ENCODE measurements around the gene PDE6C. TPM values are rescaled to one million over a fixed set of nuclear protein-coding genes. Genes with fewer than 3 reads are reported as not detected.

PDE6C gene
- total and polyA plus RNA-seq, 8 donors = not detected

- Histone ChIP-seq H3K27me3 (no peaks in the 10 kb centered on the region), H3K27ac (no peak overlapping the region), H3K36me3 (peaks cover 17 to 83% (median 81%) of the 10 kb centered on the region in 4 donors), H3K4me1 (peaks cover 0 to 7% (median 2%) of the 10 kb centered on the region in 4 donors), H3K4me3 (no peak overlapping the region), H3K9me3 (no peaks in the 10 kb centered on the region)
- WGBS, 5 donors = 74 to 89% (median 84%) methylated on average over 2 of the region's 2 CpGs
- intact Hi-C loops (cut with DNase I; ENCODE audit: low total_unique reads) = no loop called here
- no peak for TF ChIP-seq EP300 (IDR thresholded peaks at IDR 0.05)
- no peak for TF ChIP-seq CTCF (IDR thresholded peaks at IDR 0.05)
- TF ChIP-seq POLR2A (IDR thresholded peaks at IDR 0.05) = no peak
- no peak for TF ChIP-seq POLR2AphosphoS5 (IDR thresholded peaks at IDR 0.05)
- DNase-seq = no peak
Observed at GRCh38 chr10:93672890-93673289, 60.6 kb downstream of the PDE6C start.

- Histone ChIP-seq H3K4me3 (no peak overlapping the region), H3K36me3 (peaks cover 8 to 83% (median 81%) of the 10 kb centered on the region in 4 donors), H3K27ac (no peak overlapping the region), H3K4me1 (peaks cover 0 to 7% (median 2%) of the 10 kb centered on the region in 4 donors), H3K27me3 (no peaks in the 10 kb centered on the region), H3K9me3 (no peaks in the 10 kb centered on the region)
- no peak for DNase-seq
- TF ChIP-seq POLR2AphosphoS5 (IDR thresholded peaks at IDR 0.05) = no peak
- TF ChIP-seq CTCF (IDR thresholded peaks at IDR 0.05) = no peak
- TF ChIP-seq POLR2A (IDR thresholded peaks at IDR 0.05) = no peak
- TF ChIP-seq EP300 (IDR thresholded peaks at IDR 0.05) = no peak
- intact Hi-C loops (cut with DNase I; ENCODE audit: low total_unique reads) = no loop called here
- 76 to 88% (median 82%) methylated on average over 2 of the region's 2 CpGs for WGBS, 5 donors
Observed at GRCh38 chr10:93673791-93674190, 61.5 kb downstream of the PDE6C start.

- H3K4me3 ChIP-seq = no peak overlapping the region
- no peaks in the 10 kb centered on the region for H3K9me3 ChIP-seq
- no peaks in the 10 kb centered on the region for H3K4me1 ChIP-seq
- H3K27me3 ChIP-seq = no peaks in the 10 kb centered on the region
- H3K36me3 ChIP-seq = peaks cover 0 to 95% (median 80%) of the 10 kb centered on the region in 4 donors
- intact Hi-C loops (cut with DNase I; ENCODE audit: low total_unique reads) = loop anchor here (5.0 kb wide), 1 partner anchor 121 kb away; no protein-coding TSS in a partner anchor
- 87 to 96% (median 88%) methylated on average over 4 of the region's 4 CpGs for WGBS, 5 donors
- DNase-seq = no peak
- TF ChIP-seq EP300 (IDR thresholded peaks at IDR 0.05) = no peak
- TF ChIP-seq POLR2A (IDR thresholded peaks at IDR 0.05) = no peak
- TF ChIP-seq CTCF (IDR thresholded peaks at IDR 0.05) = no peak
- no peak for TF ChIP-seq POLR2AphosphoS5 (IDR thresholded peaks at IDR 0.05)
- no peak overlapping the region for H3K27ac ChIP-seq
Observed at GRCh38 chr10:93678386-93678785, 66.0 kb downstream of the PDE6C start.

GRCh38 chr10:93678805-93679587, 66.7 kb downstream of the PDE6C start:
- TF ChIP-seq POLR2AphosphoS5 (IDR thresholded peaks at IDR 0.05) (no peak), POLR2A (IDR thresholded peaks at IDR 0.05) (no peak), EP300 (IDR thresholded peaks at IDR 0.05) (no peak), CTCF (IDR thresholded peaks at IDR 0.05) (no peak)
- intact Hi-C loops (cut with DNase I; ENCODE audit: low total_unique reads) = loop anchor here (5.0 kb wide), 1 partner anchor 122 kb away; no protein-coding TSS in a partner anchor
- Histone ChIP-seq H3K4me1 (no peaks in the 10 kb centered on the region), H3K27me3 (no peaks in the 10 kb centered on the region), H3K36me3 (peaks cover 0 to 93% (median 80%) of the 10 kb centered on the region in 4 donors), H3K27ac (no peak overlapping the region), H3K4me3 (no peak overlapping the region), H3K9me3 (no peaks in the 10 kb centered on the region)
- no peak for DNase-seq
- WGBS, 5 donors = 86 to 91% (median 87%) methylated on average over 3 of the region's 3 CpGs
